BLaER1 treated with 17β-estradiol and CSF1 and Interleukin-3, amounts not matched to agents 10 nM and 100 nM (cell line): ENCODE measurements around the gene PDGFRB.

Experiments
- H3K27ac ChIP-seq, 11 experiments: shearing (Covaris generic); formaldehyde crosslinking; 2 replicates each; pipeline ENCODE4 v1.8.1; 2022
- H3K27me3 ChIP-seq, 11 experiments: shearing (Covaris generic); formaldehyde crosslinking; 2 replicates each; pipeline ENCODE4 v1.8.1; 2022
- H3K36me3 ChIP-seq, 11 experiments: shearing (Covaris generic); formaldehyde crosslinking; 2 replicates each; pipeline ENCODE4 v1.8.1; 2022
- H3K4me1 ChIP-seq, 10 experiments: shearing (Covaris generic); formaldehyde crosslinking; 2 replicates each; pipeline ENCODE4 v1.8.1; 2022
- H3K4me2 ChIP-seq, 11 experiments: shearing (Covaris generic); formaldehyde crosslinking; 2 replicates each; pipeline ENCODE4 v1.8.1; 2022
- H3K4me3 ChIP-seq, 10 experiments: shearing (Covaris generic); formaldehyde crosslinking; 2 replicates each; pipeline ENCODE4 v1.8.1; 2022
- H3K9ac ChIP-seq, 11 experiments: shearing (Covaris generic); formaldehyde crosslinking; 2 replicates each; pipeline ENCODE4 v1.8.1; 2022
- H3K9me3 ChIP-seq, 11 experiments: shearing (Covaris generic); formaldehyde crosslinking; replicated peaks in 1 of 11; 2 replicates each; pipeline ENCODE4 v1.8.1; 2022
- H4K20me1 ChIP-seq, 11 experiments: shearing (Covaris generic); formaldehyde crosslinking; 2 replicates each; pipeline ENCODE4 v1.8.1; 2022
- Cebpa-rat ChIP-seq, 11 experiments: shearing (Covaris generic); IDR thresholded peaks; 2 replicates each; pipeline ENCODE4 v1.8.1; 2022

Gene PDGFRB

GRCh38 chr5:150147670-150148069, 8.0 kb downstream of the PDGFRB start:
- Histone ChIP-seq H3K9ac (peak overlapping the region in 7 of 11 experiments; percentile 33 to 80 (median 79); a peak in 12 of 22 replicates), H3K9me3 (no peaks in the 10 kb centered on the region), H3K4me1 (peaks cover 69 to 100% (median 100%) of the 10 kb centered on the region in 10 experiments), H3K27ac (peak overlapping the region in 9 of 11 experiments; percentile 1 to 91 (median 83); a peak in 13 of 22 replicates), H3K4me3 (no peak overlapping the region), H3K27me3 (no peaks in the 10 kb centered on the region), H3K36me3 (peaks cover 0 to 30% (median 14%) of the 10 kb centered on the region in 11 experiments; a peak in 15 of 22 replicates), H3K4me2 (peak overlapping the region in 9 of 11 experiments; percentile 90 to 100 (median 98); a peak in 18 of 22 replicates), H4K20me1 (peaks cover 0 to 5% (median 0%) of the 10 kb centered on the region in 11 experiments; a peak in 3 of 22 replicates)
- TF ChIP-seq Cebpa-rat (IDR thresholded peaks at IDR 0.05): no peak

DNA sequence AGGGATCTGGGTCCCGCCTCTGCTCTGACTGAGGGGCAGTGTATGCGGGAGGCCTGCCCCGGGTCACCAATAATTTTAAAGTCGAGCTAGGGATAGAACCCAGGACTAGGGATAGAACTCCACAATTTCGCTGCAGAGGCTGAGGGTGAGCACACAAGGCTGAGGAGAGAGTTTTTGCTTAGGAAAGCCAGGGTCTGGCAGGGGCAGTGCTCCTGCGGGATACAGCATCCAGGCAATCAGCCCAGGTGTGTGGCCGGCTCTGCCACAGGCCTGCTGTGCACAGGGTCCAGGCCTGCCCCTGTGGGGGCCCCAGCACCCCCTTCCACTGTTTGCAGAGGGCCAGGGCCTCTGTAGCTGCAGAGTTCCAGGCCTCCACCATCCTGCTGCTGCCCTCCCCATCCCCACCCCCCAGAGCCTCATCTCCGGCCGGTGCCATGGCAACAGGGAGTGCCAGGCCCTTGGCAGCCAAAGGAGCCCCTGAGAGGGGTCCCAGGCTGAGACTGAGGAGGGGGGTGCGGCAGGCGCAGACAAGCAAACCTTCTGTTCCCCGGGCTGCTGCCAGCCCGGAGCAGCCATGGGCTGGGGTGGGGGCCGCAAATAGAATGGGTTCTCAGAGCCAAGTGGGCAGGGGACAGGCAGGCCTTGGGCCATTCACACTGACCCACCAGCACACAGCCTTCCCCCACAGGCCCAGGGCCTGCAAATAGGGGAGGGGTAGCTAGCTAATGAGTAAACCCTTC, 8.6 kb downstream of the PDGFRB start:
- Histone ChIP-seq H3K27me3 (no peaks in the 10 kb centered on the region), H3K4me2 (peak overlapping the region in 9 of 11 experiments; percentile 90 to 100 (median 98); a peak in 19 of 22 replicates), H3K9ac (peak overlapping the region in 8 of 11 experiments; percentile 33 to 80 (median 78); a peak in 17 of 22 replicates)

DNA sequence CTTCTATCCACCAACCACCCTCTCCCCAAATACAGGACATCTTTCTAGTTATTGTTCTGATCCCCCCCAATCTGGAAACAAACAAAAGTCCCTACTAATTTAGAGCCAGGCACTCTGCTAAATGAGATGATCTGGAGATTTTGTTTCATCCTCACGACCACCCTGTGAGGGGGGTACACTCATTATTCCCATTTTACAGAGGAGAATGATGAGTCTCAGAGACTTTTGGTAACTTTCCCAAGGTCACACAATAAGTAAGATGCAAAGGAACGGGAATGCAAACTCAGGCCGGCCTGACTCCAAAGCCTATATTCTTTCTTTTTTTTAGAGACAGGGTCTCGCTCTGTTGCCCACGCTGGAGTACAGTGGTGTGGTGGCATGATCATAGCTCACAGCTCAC, 9.4 kb downstream of the PDGFRB start:
- Histone ChIP-seq H3K9ac (peak overlapping the region; percentile 63 to 80 (median 77); a peak in 18 of 22 replicates), H3K4me1 (peaks cover 78 to 100% (median 100%) of the 10 kb centered on the region in 10 experiments)

More for the DNA sequence above, 8.6 kb downstream of the PDGFRB start:
- TF ChIP-seq Cebpa-rat (IDR thresholded peaks at IDR 0.05): no peak
- peaks cover 0 to 24% (median 14%) of the 10 kb centered on the region in 11 experiments; a peak in 15 of 22 replicates for H3K36me3 ChIP-seq
- H3K4me1 ChIP-seq: peaks cover 70 to 100% (median 100%) of the 10 kb centered on the region in 10 experiments
- H3K9me3 ChIP-seq: no peaks in the 10 kb centered on the region
- H3K27ac ChIP-seq: peak overlapping the region in 9 of 11 experiments; percentile 1 to 91 (median 83); a peak in 16 of 22 replicates
- H3K4me3 ChIP-seq: no peak overlapping the region
- H4K20me1 ChIP-seq: no peaks in the 10 kb centered on the region

GRCh38 chr5:150144879-150145278, 10.8 kb downstream of the PDGFRB start:
- H3K4me3 ChIP-seq: peak overlapping the region in 8 of 10 experiments; percentile 5 to 63 (median 49); a peak in 7 of 20 replicates
- peaks cover 81 to 100% (median 100%) of the 10 kb centered on the region in 10 experiments for H3K4me1 ChIP-seq
- H3K9ac ChIP-seq: peak overlapping the region; percentile 63 to 80 (median 77); a peak in 19 of 22 replicates
- peak overlapping the region; percentile 90 to 100 (median 98) for H3K4me2 ChIP-seq
- peaks cover 0 to 16% (median 11%) of the 10 kb centered on the region in 11 experiments; a peak in 13 of 22 replicates for H3K36me3 ChIP-seq
- H4K20me1 ChIP-seq: no peaks in the 10 kb centered on the region
- H3K27me3 ChIP-seq: no peaks in the 10 kb centered on the region
- no peak for TF ChIP-seq Cebpa-rat (IDR thresholded peaks at IDR 0.05)
- H3K27ac ChIP-seq: peak overlapping the region; percentile 70 to 91 (median 84); a peak in 20 of 22 replicates
- H3K9me3 ChIP-seq: no peaks in the 10 kb centered on the region

More for the DNA sequence above, 9.4 kb downstream of the PDGFRB start:
- Histone ChIP-seq H3K9me3 (no peaks in the 10 kb centered on the region), H3K27me3 (no peaks in the 10 kb centered on the region), H3K4me2 (peak overlapping the region; percentile 90 to 100 (median 98)), H3K4me3 (no peak overlapping the region), H3K36me3 (peaks cover 0 to 19% (median 14%) of the 10 kb centered on the region in 11 experiments; a peak in 15 of 22 replicates), H3K27ac (peak overlapping the region; percentile 57 to 91 (median 84); a peak in 19 of 22 replicates), H4K20me1 (no peaks in the 10 kb centered on the region)
- no peak for TF ChIP-seq Cebpa-rat (IDR thresholded peaks at IDR 0.05)

GRCh38 chr5:150144246-150144801, 11.3 kb downstream of the PDGFRB start:
- Histone ChIP-seq H3K9ac (peak overlapping the region; percentile 63 to 80 (median 77)), H4K20me1 (no peaks in the 10 kb centered on the region), H3K4me1 (peaks cover 81 to 100% (median 100%) of the 10 kb centered on the region in 10 experiments), H3K4me2 (peak overlapping the region; percentile 90 to 100 (median 98)), H3K9me3 (no peaks in the 10 kb centered on the region), H3K27ac (peak overlapping the region; percentile 70 to 91 (median 84)), H3K36me3 (peaks cover 0 to 16% (median 11%) of the 10 kb centered on the region in 11 experiments; a peak in 13 of 22 replicates), H3K27me3 (no peaks in the 10 kb centered on the region), H3K4me3 (peak overlapping the region in 8 of 10 experiments; percentile 35 to 63 (median 50); a peak in 16 of 20 replicates)
- TF ChIP-seq Cebpa-rat (IDR thresholded peaks at IDR 0.05): no peak

DNA sequence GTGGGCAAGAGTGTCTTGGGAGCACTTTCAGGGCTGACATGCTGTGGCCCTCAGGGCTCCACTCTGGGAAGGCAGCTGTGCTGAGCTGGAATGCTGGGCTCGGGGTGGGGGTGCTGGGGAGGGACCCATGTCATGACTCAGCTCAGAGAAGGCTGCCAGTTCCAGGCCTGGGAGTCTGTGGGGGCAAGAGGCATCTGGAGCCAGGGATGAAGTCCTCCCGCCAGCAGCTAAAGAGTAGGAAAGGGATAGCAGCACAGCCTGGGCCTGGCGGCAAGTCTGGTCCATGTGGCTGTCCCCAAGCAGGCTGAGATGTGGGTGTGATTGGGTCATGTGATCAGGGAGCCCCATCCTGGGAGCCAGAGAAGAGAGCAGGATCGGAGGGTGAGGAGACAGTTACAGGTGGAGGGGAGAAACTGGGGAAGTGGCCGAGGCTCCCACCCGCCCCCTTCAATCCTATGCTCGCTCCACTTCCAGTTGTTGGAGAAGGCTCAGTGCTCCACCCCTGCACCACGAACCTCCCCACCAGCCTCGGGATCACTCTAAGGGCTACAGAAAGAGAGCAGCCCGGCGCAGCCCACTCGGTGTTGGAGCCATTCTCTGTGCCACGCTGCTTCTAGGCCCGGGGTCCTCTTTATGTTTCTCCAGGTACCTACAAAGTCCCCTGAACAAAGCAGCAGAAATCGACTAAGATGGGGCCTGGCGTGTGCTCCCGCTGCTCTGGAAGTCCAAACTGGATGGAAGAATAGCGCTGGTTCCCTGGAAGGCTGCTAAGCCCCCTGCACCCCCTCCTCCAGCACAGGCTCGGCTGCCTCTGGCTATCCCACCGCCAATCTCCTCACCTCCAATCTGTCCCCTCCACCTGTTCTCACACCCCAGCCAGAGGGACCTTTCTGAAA, 12.0 kb downstream of the PDGFRB start:
- Histone ChIP-seq H4K20me1 (no peaks in the 10 kb centered on the region), H3K27ac (peak overlapping the region; percentile 70 to 91 (median 84); a peak in 21 of 22 replicates), H3K9ac (peak overlapping the region; percentile 63 to 80 (median 77)), H3K4me3 (peak overlapping the region in 8 of 10 experiments; percentile 35 to 63 (median 50); a peak in 17 of 20 replicates), H3K4me1 (peaks cover 83 to 100% (median 100%) of the 10 kb centered on the region in 10 experiments), H3K27me3 (no peaks in the 10 kb centered on the region), H3K4me2 (peak overlapping the region; percentile 90 to 100 (median 98)), H3K36me3 (peaks cover 0 to 10% (median 4%) of the 10 kb centered on the region in 11 experiments; a peak in 12 of 22 replicates), H3K9me3 (no peaks in the 10 kb centered on the region)
- no peak for TF ChIP-seq Cebpa-rat (IDR thresholded peaks at IDR 0.05)

DNA sequence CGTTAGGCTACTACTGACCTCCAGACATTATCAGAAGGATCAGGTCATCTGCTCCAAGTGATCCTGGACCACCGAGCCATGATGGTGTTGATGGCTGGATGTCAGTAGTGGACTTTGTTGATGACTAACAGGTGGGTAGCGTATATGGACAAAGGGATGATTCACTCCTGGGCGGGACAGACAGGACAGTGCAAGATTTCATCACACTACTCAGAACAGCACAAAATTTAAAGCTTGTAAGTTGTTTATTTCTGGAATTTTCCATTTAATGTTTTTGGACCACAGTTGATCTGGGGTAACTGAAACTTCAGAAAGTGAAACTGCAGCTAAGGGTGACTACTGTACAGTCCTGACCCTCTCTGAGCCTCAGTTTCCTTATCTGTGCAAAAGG, 12.7 kb downstream of the PDGFRB start:
- Histone ChIP-seq H3K27ac (peak overlapping the region; percentile 70 to 91 (median 84); a peak in 21 of 22 replicates), H3K9me3 (no peaks in the 10 kb centered on the region), H4K20me1 (no peaks in the 10 kb centered on the region), H3K4me2 (peak overlapping the region; percentile 90 to 100 (median 98)), H3K4me3 (peak overlapping the region in 5 of 10 experiments; percentile 35 to 63 (median 53); a peak in 8 of 20 replicates), H3K27me3 (no peaks in the 10 kb centered on the region), H3K4me1 (peaks cover 89 to 100% (median 100%) of the 10 kb centered on the region in 10 experiments), H3K9ac (peak overlapping the region; percentile 63 to 80 (median 77); a peak in 20 of 22 replicates), H3K36me3 (peaks cover 0 to 4% (median 0%) of the 10 kb centered on the region in 11 experiments; a peak in 5 of 22 replicates)
- TF ChIP-seq Cebpa-rat (IDR thresholded peaks at IDR 0.05): peak in 4 of 11 experiments; percentile 4 to 47 (median 28); a peak in 2 of 22 replicates
